VCaP (cell line): Measurements from ENCODE around the gene BRAF.

ENCODE experiments used
- H3K27ac ChIP-seq: fragments of 450-650 bp; 2 replicates; pipeline ENCODE4 v1.5.1; 2017
- TF ChIP-seq, protein P1 (sequence below): fragments of 450-650 bp; conservative IDR thresholded peaks from 2 replicates; pipeline ENCODE4 v1.5.1; 2017; ENCODE audit warnings: mild to moderate bottlenecking, moderate library complexity

BRAF gene

DNA sequence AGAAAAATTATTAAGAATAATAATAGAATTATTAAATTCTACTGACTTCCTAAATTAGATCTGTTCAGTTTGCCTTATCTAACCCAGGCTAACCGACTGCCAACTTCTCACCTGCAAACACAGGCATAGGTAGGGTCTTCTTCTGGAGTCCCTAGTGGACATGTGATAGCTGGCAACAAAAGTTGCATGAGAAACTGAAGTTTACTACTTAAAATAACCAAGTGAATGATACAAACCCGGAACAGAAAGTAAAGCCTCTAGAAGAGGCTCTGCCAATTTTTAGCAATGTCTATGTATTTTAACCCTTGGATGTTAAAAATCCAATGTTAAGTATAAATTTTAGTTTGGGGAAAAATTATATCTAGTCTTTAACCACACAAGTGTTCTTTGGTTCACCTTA is 190.6 kb downstream of the BRAF start:
- no peak overlapping the region for H3K27ac ChIP-seq
- TF ChIP-seq, protein P1, sequence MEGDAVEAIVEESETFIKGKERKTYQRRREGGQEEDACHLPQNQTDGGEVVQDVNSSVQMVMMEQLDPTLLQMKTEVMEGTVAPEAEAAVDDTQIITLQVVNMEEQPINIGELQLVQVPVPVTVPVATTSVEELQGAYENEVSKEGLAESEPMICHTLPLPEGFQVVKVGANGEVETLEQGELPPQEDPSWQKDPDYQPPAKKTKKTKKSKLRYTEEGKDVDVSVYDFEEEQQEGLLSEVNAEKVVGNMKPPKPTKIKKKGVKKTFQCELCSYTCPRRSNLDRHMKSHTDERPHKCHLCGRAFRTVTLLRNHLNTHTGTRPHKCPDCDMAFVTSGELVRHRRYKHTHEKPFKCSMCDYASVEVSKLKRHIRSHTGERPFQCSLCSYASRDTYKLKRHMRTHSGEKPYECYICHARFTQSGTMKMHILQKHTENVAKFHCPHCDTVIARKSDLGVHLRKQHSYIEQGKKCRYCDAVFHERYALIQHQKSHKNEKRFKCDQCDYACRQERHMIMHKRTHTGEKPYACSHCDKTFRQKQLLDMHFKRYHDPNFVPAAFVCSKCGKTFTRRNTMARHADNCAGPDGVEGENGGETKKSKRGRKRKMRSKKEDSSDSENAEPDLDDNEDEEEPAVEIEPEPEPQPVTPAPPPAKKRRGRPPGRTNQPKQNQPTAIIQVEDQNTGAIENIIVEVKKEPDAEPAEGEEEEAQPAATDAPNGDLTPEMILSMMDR, result peak; percentile 5; the same call in 1 of the 2 replicates

DNA sequence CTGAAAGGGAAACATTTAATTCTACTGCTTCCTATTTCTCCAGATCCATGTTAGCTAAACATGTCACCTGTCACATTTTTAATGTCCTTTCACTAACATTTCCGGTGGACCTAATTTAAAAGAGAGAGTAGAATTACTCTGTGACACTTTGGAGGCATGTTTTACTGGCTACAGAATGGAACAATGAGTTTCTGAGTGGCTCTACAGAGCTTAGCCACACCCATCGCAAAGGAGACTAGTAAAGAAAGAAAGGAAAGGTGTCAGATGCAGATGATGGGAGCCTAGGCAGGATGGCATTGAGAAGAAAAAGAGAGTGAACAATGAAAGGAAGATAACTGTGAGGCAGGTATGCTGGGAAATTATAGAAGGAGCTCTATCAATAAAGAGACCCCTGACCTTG is 192.3 kb downstream of the BRAF start:
- TF ChIP-seq, protein P1, result no peak
- H3K27ac ChIP-seq, result no peak overlapping the region

DNA sequence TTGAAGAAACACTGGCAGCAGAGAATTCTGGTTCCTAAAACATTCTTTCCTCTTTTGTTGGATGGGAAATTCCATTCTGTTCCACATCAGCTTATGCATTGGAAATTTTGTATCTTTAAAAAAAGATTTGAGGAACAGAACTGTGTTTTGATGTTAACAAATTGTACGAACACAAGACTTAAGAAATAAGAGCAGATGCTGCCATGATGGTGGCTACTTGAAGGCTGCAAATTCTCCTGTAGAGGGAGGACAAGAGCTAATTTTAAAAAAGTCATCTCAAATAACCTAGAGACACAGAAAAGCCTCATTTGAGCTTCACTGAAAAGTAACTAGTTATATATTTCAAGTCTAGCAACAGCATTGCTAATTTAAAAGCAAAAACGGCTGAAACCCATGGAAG is 198.4 kb downstream of the BRAF start:
- no peak overlapping the region for H3K27ac ChIP-seq

DNA sequence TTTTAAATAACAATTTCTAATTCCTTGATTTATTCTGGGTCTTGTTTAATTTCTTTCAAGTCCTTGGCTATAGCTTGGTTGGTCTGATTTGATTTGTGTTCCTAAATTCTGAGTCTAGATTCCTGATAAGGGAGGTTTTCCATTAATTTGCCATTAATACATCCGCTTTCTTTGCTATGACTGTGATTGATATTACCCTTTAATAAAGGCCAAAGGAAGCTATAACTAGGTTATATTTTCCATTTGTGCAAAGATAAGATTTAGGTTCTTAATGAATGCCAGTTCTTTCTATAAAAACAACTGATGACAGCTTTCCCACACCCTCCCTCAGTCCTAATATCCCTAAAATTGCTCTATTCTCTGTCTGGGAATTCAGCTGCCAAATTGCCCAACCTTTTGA is 200.0 kb downstream of the BRAF start:
- H3K27ac ChIP-seq, result no peak overlapping the region
- TF ChIP-seq, protein P1, result no peak

More for the DNA sequence above, 198.4 kb downstream of the BRAF start:
- TF ChIP-seq, protein P1, result peak; percentile 69

DNA sequence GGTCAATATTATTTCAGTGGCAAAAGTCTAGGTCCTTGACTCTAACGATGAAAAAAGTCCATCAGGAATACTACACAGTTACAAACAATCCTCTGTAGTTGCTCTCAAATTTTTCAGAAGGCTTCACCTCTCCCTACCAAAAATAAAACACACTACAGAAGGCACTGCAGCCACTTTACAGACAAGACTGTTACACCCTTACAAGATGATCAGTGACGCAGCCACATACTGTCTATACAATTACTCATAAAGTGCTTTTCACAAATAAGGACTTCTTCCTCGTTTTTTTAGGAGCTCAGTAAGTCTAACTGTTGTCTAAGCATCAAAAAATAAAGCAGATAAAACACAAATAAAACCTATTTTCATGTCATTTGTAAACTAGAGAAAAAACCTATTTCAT is 201.2 kb downstream of the BRAF start:
- H3K27ac ChIP-seq, result no peak overlapping the region
- TF ChIP-seq, protein P1, result no peak

DNA sequence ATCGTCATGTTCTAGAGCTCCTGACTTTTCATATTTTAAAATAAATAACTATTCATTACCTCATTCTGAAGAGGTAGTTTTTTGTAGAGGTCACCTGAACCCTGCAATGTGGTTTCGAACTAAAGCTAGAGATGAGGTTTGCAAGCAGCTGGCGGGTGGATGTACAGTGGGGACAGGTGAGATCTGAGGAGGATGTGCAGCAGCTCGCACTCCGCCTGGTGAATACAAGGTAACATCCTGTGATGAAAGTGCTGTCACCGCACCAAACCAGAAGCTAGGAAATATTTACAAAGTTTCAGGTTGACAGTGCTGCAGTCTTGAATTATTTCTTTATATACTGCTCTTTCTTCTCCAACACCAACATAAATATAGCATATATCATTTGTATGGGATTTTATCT is 201.7 kb downstream of the BRAF start:
- H3K27ac ChIP-seq, result no peak overlapping the region
- TF ChIP-seq, protein P1, result no peak

DNA sequence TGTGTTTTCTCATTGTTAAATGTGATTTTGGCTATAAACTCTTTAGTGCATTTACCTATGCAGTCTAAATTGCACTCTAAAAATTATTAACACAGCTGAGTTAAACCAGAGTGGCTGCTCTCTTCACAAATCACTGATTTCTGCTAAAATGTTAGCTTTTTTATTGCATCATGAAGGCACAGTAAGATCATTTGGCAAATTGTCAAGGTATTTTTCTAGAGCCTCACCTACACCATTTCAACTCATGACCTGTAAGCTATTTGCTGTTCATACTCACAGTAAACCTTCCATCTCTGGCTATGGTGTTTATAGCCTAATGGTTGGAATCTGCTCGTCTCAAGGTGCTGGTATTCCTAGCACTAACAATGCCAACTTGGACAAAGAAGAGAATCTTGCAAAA is 202.5 kb downstream of the BRAF start:
- TF ChIP-seq, protein P1, result no peak
- H3K27ac ChIP-seq, result no peak overlapping the region

DNA sequence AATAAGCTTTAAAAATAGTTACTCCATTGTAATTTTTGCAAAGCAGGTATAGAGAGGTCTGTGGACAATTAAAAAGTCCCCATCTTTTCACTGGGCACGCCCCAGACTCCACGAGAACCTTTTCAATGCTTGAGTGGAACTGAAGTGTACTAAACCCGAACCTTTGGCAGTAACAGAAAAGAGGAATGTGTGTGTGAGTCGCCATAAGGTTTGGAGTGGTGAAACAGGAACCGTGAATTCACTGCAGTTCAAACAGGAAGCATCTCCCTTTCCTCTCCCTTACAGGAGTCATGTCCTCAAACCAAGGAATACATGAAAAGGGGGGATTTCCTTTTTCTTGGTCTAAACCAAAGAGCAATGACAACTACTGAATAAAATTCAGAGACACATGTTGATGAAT is 205.0 kb downstream of the BRAF start:
- no peak overlapping the region for H3K27ac ChIP-seq
- TF ChIP-seq, protein P1, result no peak
